ENCODE results near the gene FOXF1. TPM values are rescaled to one million over a fixed set of nuclear protein-coding genes. Genes with fewer than 3 reads are reported as not detected.
A peak's percentile ranks its signal among the peaks of the same experiment; 100 is the strongest.

The FOXF1 gene
- total and polyA plus RNA-seq, 2 of the 13 experiments (the other 11 are each of a cell fraction or from before 2014, with no cell fraction given) = not detected

DNA sequence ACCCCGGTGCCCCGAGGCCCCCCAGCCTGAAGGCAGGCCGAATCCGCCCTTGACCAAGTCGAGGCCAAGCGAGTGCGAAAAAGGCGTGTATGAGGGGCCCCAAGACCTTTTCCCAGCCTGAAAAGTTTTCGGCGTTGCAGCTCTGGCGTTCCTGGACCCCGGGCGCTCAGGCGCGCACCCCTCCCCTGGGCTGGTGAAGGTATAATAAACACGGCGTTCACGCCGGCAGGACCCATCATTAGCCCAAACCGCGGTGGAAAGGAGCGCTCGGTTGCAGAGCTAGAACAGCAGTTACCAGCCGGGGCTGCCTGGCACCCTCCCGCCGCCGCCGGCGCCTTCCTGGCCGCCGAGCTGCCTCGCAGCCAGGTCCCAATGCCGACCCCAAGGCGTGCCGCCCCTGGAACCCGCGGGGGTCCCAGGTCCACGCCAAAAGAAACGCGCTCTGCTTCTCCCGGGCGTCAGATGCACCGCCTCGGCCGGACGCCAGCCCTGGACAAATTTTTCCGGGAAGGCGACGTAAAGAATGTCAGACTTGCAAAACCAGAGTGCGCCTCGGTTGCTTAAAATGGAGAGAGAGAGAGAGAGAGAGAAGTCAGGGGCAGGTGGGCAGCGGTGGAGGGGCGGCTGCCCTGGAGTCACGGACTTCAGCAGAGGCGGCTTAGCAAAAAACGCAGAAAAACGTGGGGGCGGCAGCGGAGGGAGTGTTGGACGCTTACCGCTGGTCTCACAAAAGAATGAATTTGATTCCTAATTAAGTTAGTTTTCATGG is 11.5 kb upstream of the FOXF1 start:
- POLR2A ChIA-PET = no interaction called here
- Histone ChIP-seq H3K9me3 (ENCODE audit: low read length) (no peaks in the 10 kb centered on the region), H3K4me1 (ENCODE audit: insufficient read depth, low read length) (peaks cover 9% of the 10 kb centered on the region; the same call in 1 of the 2 replicates), H3K9ac (ENCODE audit: insufficient read depth, low read depth, low read length) (no peak overlapping the region), H3K36me3 (replicated peaks in 1 of 2; ENCODE audit: control insufficient read depth in 1 of 2, insufficient read depth in 2 of 2, low read length in 2 of 2) (no peaks in the 10 kb centered on the region), H3K4me2 (ENCODE audit: low read depth, low read length) (no peak overlapping the region), H4K20me1 (ENCODE audit: insufficient read depth, low read length) (no peaks in the 10 kb centered on the region; the same call in 1 of the 2 replicates), H3K27me3 (ENCODE audit: control insufficient read depth in 1 of 2, insufficient read depth in 2 of 2, low read length in 2 of 2) (peaks cover 25 to 91% of the 10 kb centered on the region in 2 experiments), H3K4me3 (replicated peaks in 1 of 3; ENCODE audit: insufficient read depth in 1 of 3, low read depth in 2 of 3, low read length in 3 of 3) (no peak overlapping the region), H2AFZ (ENCODE audit: low read length) (no peak overlapping the region), H3K27ac (ENCODE audit: extremely low read length, insufficient read depth, low read length) (no peak overlapping the region), H3K79me2 (ENCODE audit: insufficient read depth, low read length) (no peaks in the 10 kb centered on the region)
- TF ChIP-seq EZH2 (conservative IDR thresholded peaks at IDR 0.05; ENCODE audit: low read depth, low read length) (peak; percentile 54; the same call in 1 of the 2 replicates), HES4 (CRISPR knock-in tag; IDR thresholded peaks at IDR 0.05; ENCODE audit: borderline replicate concordance) (0 out of 2 replicates have a peak, but pooled peaks have one; percentile 30), SP4 (CRISPR knock-in tag; IDR thresholded peaks at IDR 0.05) (no peak)
- 37% methylated on average over 47 of the region's 61 CpGs for WGBS (ENCODE audit: low lambda C conversion rate)
- no TSS peak for BruUV-seq (replicated peaks)
- CTCF ChIA-PET (ENCODE audit: low intra/inter-chr PET ratio, low total read pairs) = no interaction called here
- FAIRE-seq (no peak), ATAC-seq (no peak), DNase-seq (ENCODE audit: low spot score) (no peak)
- intact Hi-C loops (cut with micrococcal nuclease; ENCODE audit: unreplicated experiment) (no loop called here), in situ Hi-C loops (cut with HindIII; ENCODE audit: extremely low pct_ligation_motif_present, low pct_unique_long_range_greater_than_20kb) (no loop called here)

DNA sequence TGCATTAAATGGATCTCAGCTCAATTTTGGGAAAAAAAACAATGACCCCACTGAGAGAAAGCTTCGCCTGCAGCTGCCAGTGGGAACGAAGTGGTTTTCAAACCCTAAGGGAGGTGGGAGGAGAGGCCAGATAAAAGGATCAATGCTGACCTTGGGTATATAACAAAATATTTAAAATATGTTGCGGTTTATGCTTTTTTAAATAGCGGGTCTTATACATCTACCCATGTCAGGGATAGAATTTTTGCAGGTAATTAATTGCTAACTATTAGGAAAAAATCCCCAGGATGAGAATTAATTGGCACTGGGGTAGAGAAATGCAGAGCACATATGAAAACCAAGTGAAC is 10.9 kb upstream of the FOXF1 start:
- no peak for ATAC-seq
- CTCF ChIA-PET (ENCODE audit: low intra/inter-chr PET ratio, low total read pairs) = no interaction called here
- in situ Hi-C loops (cut with HindIII; ENCODE audit: extremely low pct_ligation_motif_present, low pct_unique_long_range_greater_than_20kb) (no loop called here), intact Hi-C loops (cut with micrococcal nuclease; ENCODE audit: unreplicated experiment) (no loop called here)
- no peak overlapping the region for H3K4me3 ChIP-seq (replicated peaks in 1 of 3; ENCODE audit: insufficient read depth in 1 of 3, low read depth in 2 of 3, low read length in 3 of 3)
- H3K4me1 ChIP-seq (ENCODE audit: insufficient read depth, low read length) = peaks cover 9% of the 10 kb centered on the region; the same call in 1 of the 2 replicates
- no TSS peak for BruUV-seq (replicated peaks)
- DNase-seq (ENCODE audit: low spot score) = no peak
- POLR2A ChIA-PET = no interaction called here
- H3K9ac ChIP-seq (ENCODE audit: insufficient read depth, low read depth, low read length) = no peak overlapping the region
- 14% methylated on average over 4 of the region's 4 CpGs for WGBS (ENCODE audit: low lambda C conversion rate)
- no peak overlapping the region for H3K4me2 ChIP-seq (ENCODE audit: low read depth, low read length)
- peaks cover 25 to 91% of the 10 kb centered on the region in 2 experiments for H3K27me3 ChIP-seq (ENCODE audit: control insufficient read depth in 1 of 2, insufficient read depth in 2 of 2, low read length in 2 of 2)
- H3K27ac ChIP-seq (ENCODE audit: extremely low read length, insufficient read depth, low read length) = no peak overlapping the region
- H3K9me3 ChIP-seq (ENCODE audit: low read length) = no peaks in the 10 kb centered on the region
- no peak overlapping the region for H2AFZ ChIP-seq (ENCODE audit: low read length)
- H3K36me3 ChIP-seq (replicated peaks in 1 of 2; ENCODE audit: control insufficient read depth in 1 of 2, insufficient read depth in 2 of 2, low read length in 2 of 2) = no peaks in the 10 kb centered on the region
- FAIRE-seq = no peak
- H3K79me2 ChIP-seq (ENCODE audit: insufficient read depth, low read length) = no peaks in the 10 kb centered on the region
- no peaks in the 10 kb centered on the region; the same call in 1 of the 2 replicates for H4K20me1 ChIP-seq (ENCODE audit: insufficient read depth, low read length)
- TF ChIP-seq RARG (CRISPR knock-in tag; IDR thresholded peaks at IDR 0.05; ENCODE audit: low read depth) (no peak), SMYD3 (CRISPR knock-in tag; IDR thresholded peaks at IDR 0.05) (no peak), NR3C1 (CRISPR knock-in tag; IDR thresholded peaks at IDR 0.05) (no peak), HMG20B (CRISPR knock-in tag; conservative IDR thresholded peaks at IDR 0.05) (no peak), MEIS2 (CRISPR knock-in tag; IDR thresholded peaks at IDR 0.05) (no peak), ZNF441 (CRISPR knock-in tag; IDR thresholded peaks at IDR 0.05; ENCODE audit: borderline replicate concordance) (no peak), ZNF773 (CRISPR knock-in tag; IDR thresholded peaks at IDR 0.05; ENCODE audit: borderline replicate concordance) (no peak), ZFP36L1 (CRISPR knock-in tag; IDR thresholded peaks at IDR 0.05) (no peak), ZBTB8A (CRISPR knock-in tag; IDR thresholded peaks at IDR 0.05; ENCODE audit: borderline replicate concordance, low read depth) (no peak), PHF8 (CRISPR knock-in tag; IDR thresholded peaks at IDR 0.05) (no peak), MAFK (conservative IDR thresholded peaks at IDR 0.05 in 1 of 2, IDR thresholded peaks at IDR 0.05 in 1 of 2; ENCODE audit: low read length in 2 of 2) (no peak), RBFOX2 (IDR thresholded peaks at IDR 0.05; ENCODE audit: low read depth, low read length) (no peak)
- TF ChIP-seq, protein P1, sequence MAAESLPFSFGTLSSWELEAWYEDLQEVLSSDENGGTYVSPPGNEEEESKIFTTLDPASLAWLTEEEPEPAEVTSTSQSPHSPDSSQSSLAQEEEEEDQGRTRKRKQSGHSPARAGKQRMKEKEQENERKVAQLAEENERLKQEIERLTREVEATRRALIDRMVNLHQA (CRISPR knock-in tag; IDR thresholded peaks at IDR 0.05) = no peak
- TF ChIP-seq, protein P2, sequence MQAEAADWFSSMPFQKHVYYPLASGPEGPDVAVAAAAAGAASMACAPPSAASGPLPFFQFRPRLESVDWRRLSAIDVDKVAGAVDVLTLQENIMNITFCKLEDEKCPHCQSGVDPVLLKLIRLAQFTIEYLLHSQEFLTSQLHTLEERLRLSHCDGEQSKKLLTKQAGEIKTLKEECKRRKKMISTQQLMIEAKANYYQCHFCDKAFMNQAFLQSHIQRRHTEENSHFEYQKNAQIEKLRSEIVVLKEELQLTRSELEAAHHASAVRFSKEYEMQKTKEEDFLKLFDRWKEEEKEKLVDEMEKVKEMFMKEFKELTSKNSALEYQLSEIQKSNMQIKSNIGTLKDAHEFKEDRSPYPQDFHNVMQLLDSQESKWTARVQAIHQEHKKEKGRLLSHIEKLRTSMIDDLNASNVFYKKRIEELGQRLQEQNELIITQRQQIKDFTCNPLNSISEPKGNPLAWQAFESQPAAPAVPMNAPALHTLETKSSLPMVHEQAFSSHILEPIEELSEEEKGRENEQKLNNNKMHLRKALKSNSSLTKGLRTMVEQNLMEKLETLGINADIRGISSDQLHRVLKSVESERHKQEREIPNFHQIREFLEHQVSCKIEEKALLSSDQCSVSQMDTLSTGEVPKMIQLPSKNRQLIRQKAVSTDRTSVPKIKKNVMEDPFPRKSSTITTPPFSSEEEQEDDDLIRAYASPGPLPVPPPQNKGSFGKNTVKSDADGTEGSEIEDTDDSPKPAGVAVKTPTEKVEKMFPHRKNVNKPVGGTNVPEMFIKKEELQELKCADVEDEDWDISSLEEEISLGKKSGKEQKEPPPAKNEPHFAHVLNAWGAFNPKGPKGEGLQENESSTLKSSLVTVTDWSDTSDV (CRISPR knock-in tag; IDR thresholded peaks at IDR 0.05) = no peak

Measured in HepG2 (cell line).